Osteocyte (in vitro differentiated cells): ENCODE measurements around the gene CWC27. TPM values are rescaled to one million over a fixed set of nuclear protein-coding genes. Genes with fewer than 3 reads are reported as not detected.
"Not testable (repeated sequence)": the region's sequence is repeated elsewhere in the genome, so short reads cannot be mapped to it uniquely, and the experiment has no call there.

ENCODE experiments used
- DNase-seq: peaks from one replicate; pipeline ENCODE4 v3.0.0; 2021; ENCODE audit warnings: mixed read lengths; ENCODE audit not compliant: unreplicated experiment; ENCODE audit errors: extremely low spot score
- H3K27ac Mint-ChIP-seq: one replicate; pipeline ENCODE4 v1.8.0; 2021; ENCODE audit warnings: mild to moderate bottlenecking, mixed read lengths; ENCODE audit not compliant: unreplicated experiment
- H3K27me3 Mint-ChIP-seq: one replicate; pipeline ENCODE4 v1.8.0; 2021; ENCODE audit warnings: mixed read lengths; ENCODE audit not compliant: unreplicated experiment
- H3K36me3 Mint-ChIP-seq: one replicate; pipeline ENCODE4 v1.8.0; 2021; ENCODE audit warnings: mixed read lengths; ENCODE audit not compliant: unreplicated experiment
- H3K4me1 Mint-ChIP-seq: one replicate; pipeline ENCODE4 v1.8.0; 2021; ENCODE audit warnings: mixed read lengths; ENCODE audit not compliant: unreplicated experiment
- H3K4me3 Mint-ChIP-seq: one replicate; pipeline ENCODE4 v1.8.0; 2021; ENCODE audit warnings: mild to moderate bottlenecking, moderate library complexity, mixed read lengths; ENCODE audit not compliant: unreplicated experiment
- H3K9me3 Mint-ChIP-seq: one replicate; pipeline ENCODE4 v1.8.0; 2021; ENCODE audit warnings: mixed read lengths; ENCODE audit not compliant: unreplicated experiment
- total RNA-seq: library from RNA; stranded (reverse); gene quantifications from 2 replicates; pipeline ENCODE4 v1.2.1, GENCODE V29; 2021
- TF ChIP-seq, protein P1 (sequence below): fragments of 200-600 bp; sonication (generic); IDR thresholded peaks from 2 replicates; pipeline ENCODE4 v1.5.0; 2021; ENCODE audit warnings: antibody characterized with exemption, mild to moderate bottlenecking, moderate library complexity

CWC27 gene
- total RNA-seq, 1 donor from 2014 or later, result 24.7 TPM

DNA sequence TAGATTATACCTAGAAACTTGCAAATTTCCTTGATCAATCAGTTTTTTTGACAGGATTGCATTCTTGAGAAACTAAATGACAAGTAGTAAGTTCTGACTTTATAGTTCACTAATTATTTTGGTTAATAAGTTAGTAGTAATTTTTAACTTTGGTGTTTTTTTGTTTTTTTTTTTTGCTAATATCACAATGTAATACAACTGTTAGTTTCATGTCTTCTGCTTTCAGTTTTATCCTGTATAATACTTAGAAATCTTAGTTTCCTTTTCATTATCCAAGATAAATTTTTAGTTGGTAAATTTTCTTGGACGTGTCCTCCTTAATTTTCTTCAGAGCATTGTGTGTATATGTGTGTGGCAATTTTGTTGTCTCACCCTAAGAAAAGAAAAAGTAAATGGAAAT is 57.8 kb downstream of the CWC27 start:
- Mint-ChIP-seq H3K27me3 (no peaks in the 10 kb centered on the region), H3K27ac (no peak overlapping the region), H3K36me3 (peaks cover 13% of the 10 kb centered on the region), H3K4me3 (no peak overlapping the region), H3K9me3 (no peaks in the 10 kb centered on the region), H3K4me1 (peaks cover 25% of the 10 kb centered on the region)
- no peak for DNase-seq
- TF ChIP-seq, protein P1, sequence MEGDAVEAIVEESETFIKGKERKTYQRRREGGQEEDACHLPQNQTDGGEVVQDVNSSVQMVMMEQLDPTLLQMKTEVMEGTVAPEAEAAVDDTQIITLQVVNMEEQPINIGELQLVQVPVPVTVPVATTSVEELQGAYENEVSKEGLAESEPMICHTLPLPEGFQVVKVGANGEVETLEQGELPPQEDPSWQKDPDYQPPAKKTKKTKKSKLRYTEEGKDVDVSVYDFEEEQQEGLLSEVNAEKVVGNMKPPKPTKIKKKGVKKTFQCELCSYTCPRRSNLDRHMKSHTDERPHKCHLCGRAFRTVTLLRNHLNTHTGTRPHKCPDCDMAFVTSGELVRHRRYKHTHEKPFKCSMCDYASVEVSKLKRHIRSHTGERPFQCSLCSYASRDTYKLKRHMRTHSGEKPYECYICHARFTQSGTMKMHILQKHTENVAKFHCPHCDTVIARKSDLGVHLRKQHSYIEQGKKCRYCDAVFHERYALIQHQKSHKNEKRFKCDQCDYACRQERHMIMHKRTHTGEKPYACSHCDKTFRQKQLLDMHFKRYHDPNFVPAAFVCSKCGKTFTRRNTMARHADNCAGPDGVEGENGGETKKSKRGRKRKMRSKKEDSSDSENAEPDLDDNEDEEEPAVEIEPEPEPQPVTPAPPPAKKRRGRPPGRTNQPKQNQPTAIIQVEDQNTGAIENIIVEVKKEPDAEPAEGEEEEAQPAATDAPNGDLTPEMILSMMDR, result no peak

DNA sequence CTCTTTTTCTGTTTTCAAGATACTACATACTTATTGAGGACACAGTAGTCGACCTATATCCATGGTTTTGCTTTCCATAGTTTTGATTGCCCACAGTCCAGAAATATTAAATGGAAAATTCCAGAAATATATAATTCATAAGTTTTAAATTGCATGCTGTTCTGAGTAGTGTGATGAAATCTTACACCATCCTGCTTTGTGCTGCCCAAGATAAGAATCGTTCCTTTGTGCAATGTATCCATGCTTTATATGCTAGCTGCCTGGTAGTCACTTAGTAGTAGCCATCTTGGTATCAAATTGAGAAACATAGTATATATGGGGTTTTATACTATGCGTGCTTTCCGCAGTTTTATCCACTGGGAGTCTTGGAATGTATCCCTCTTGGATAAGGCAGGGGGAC is 59.0 kb downstream of the CWC27 start:
- Mint-ChIP-seq H3K27ac (no peak overlapping the region), H3K4me3 (no peak overlapping the region), H3K4me1 (peaks cover 22% of the 10 kb centered on the region), H3K27me3 (no peaks in the 10 kb centered on the region), H3K9me3 (no peaks in the 10 kb centered on the region), H3K36me3 (peaks cover 14% of the 10 kb centered on the region)
- DNase-seq, result no peak
- TF ChIP-seq, protein P1, result no peak

DNA sequence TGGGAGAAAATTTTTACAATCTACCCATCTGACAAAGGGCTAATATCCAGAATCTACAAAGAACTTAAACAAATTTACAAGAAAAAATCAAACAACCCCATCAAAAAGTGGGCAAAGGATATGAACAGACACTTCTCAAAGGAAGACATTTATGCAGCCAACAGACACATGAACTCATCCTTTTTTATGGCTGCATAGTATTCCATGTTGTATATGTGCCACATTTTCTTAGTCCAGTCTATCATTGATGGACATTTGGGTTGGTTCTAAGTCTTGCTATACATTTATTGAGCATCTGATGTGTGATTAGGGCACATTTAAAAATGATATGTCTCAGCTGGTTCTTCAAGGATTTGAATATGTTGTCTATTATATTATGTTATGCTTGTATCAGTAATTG is 61.9 kb downstream of the CWC27 start:
- Mint-ChIP-seq H3K36me3 (peaks cover 17% of the 10 kb centered on the region), H3K4me1 (peaks cover 19% of the 10 kb centered on the region)
- not testable (repeated sequence) for DNase-seq, H3K9me3 Mint-ChIP-seq, H3K4me3 Mint-ChIP-seq, H3K27ac Mint-ChIP-seq, H3K27me3 Mint-ChIP-seq

DNA sequence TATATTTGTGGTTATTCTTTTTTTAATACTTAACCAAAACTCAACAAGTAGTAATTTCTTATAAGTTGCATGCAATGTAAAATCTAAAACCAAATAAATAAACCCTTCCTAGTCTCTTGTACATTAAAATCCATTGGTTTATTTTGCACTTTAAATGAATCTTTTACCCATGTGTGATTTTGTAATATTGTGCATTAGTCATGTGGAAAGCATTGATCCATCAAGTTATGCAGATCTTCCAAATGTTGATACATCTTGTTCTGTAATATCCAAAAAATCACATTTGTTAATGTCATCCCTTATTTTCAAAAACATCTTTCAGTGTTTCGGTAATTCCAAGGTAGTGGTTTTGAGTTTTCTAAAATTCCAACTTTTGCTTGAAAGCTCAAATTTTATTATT is 63.3 kb downstream of the CWC27 start:
- H3K27me3 Mint-ChIP-seq, result no peaks in the 10 kb centered on the region

DNA sequence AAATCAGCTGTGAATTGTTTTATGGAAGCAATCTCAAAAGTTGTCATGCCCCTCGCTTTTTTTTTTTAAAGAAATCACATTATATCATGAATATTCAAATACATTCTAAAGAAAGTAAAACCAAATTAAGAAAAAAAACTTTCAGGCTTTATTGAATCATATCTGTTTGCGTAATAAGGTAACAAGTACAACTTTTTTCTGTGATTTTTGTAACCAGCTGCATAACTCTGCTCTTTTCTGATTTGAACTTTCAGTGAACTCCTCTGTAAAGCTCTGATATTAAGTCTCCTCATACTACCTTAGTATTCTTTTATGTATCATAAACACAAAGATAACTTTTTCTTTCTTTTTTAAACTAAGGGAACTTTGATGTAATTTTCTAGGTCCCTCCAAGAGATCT is 65.3 kb downstream of the CWC27 start:
- H3K27me3 Mint-ChIP-seq, result no peaks in the 10 kb centered on the region
- peaks cover 23% of the 10 kb centered on the region for H3K4me1 Mint-ChIP-seq
- DNase-seq, result no peak
- TF ChIP-seq, protein P1, result no peak
- H3K9me3 Mint-ChIP-seq, result peaks cover 1% of the 10 kb centered on the region
- no peak overlapping the region for H3K4me3 Mint-ChIP-seq
- H3K36me3 Mint-ChIP-seq, result peaks cover 14% of the 10 kb centered on the region
- no peak overlapping the region for H3K27ac Mint-ChIP-seq

More for the DNA sequence above, 63.3 kb downstream of the CWC27 start:
- no peak overlapping the region for H3K27ac Mint-ChIP-seq
- H3K9me3 Mint-ChIP-seq, result no peaks in the 10 kb centered on the region
- H3K4me1 Mint-ChIP-seq, result peaks cover 19% of the 10 kb centered on the region
- H3K36me3 Mint-ChIP-seq, result peaks cover 17% of the 10 kb centered on the region
- TF ChIP-seq, protein P1, result no peak
- no peak for DNase-seq
- H3K4me3 Mint-ChIP-seq, result no peak overlapping the region

DNA sequence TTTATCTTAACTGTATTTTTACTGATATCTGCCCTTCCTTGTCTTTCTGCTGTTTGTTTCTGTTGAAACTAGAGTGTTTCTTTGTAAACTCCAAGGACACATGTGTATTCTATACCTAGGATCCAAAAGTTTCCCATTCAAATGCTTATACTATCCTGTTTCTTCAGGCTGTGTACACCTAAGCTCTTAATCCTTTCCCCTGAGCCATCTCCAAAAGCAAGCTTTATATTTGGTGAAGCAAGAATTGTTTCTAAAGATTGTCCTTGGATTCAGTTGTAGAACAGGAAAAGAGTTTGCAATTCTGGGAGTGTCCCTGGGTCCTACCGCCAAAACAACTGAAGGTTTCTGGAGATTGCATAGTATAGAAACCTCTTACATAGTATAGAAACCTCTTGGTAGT is 65.9 kb downstream of the CWC27 start:
- DNase-seq, result no peak
- no peak overlapping the region for H3K4me3 Mint-ChIP-seq

More for the DNA sequence above, 65.9 kb downstream of the CWC27 start:
- Mint-ChIP-seq H3K27ac (no peak overlapping the region), H3K36me3 (peaks cover 12% of the 10 kb centered on the region), H3K4me1 (peaks cover 28% of the 10 kb centered on the region), H3K9me3 (peaks cover 4% of the 10 kb centered on the region), H3K27me3 (no peaks in the 10 kb centered on the region)
- TF ChIP-seq, protein P1, result no peak
